Neural crest cell (in vitro differentiated cells): Measurements from ENCODE around the gene CCR2. TPM values are rescaled to one million over a fixed set of nuclear protein-coding genes. Genes with fewer than 3 reads are reported as not detected.
A peak's percentile ranks its signal among the peaks of the same experiment; 100 is the strongest.

ENCODE experiments used
- DNase-seq: peaks from one replicate; pipeline ENCODE4 v3.0.0; 2021; ENCODE audit warnings: low read depth, mixed read lengths, low spot score
- H3K27ac Mint-ChIP-seq: one replicate; pipeline ENCODE4 v1.8.0; 2021; ENCODE audit warnings: mild to moderate bottlenecking, mixed read lengths; ENCODE audit not compliant: unreplicated experiment
- H3K27me3 Mint-ChIP-seq: 2 replicates; pipeline ENCODE4 v1.8.0; 2021; ENCODE audit warnings: low read depth, mild to moderate bottlenecking, mixed read lengths
- H3K36me3 Mint-ChIP-seq: 2 replicates; pipeline ENCODE4 v1.8.0; 2021; ENCODE audit warnings: low read depth, mild to moderate bottlenecking, mixed read lengths
- H3K4me1 Mint-ChIP-seq: 2 replicates; pipeline ENCODE4 v1.8.0; 2021; ENCODE audit warnings: mixed read lengths
- H3K4me3 Mint-ChIP-seq: one replicate; pipeline ENCODE4 v1.8.0; 2021; ENCODE audit warnings: mild to moderate bottlenecking, mixed read lengths
- H3K9me3 Mint-ChIP-seq: 2 replicates; pipeline ENCODE4 v1.8.0; 2021; ENCODE audit warnings: mixed read lengths
- total RNA-seq: library from RNA; stranded (reverse); gene quantifications from 2 replicates; pipeline ENCODE4 v1.2.1, GENCODE V29; 2021
- TF ChIP-seq, protein P1 (sequence below): fragments of 200-600 bp; sonication (generic); conservative IDR thresholded peaks from 2 replicates; pipeline ENCODE4 v1.5.0; 2021; ENCODE audit warnings: antibody characterized with exemption, mild to moderate bottlenecking

Gene CCR2
- total RNA-seq, 1 donor from 2014 or later, result not detected

DNA sequence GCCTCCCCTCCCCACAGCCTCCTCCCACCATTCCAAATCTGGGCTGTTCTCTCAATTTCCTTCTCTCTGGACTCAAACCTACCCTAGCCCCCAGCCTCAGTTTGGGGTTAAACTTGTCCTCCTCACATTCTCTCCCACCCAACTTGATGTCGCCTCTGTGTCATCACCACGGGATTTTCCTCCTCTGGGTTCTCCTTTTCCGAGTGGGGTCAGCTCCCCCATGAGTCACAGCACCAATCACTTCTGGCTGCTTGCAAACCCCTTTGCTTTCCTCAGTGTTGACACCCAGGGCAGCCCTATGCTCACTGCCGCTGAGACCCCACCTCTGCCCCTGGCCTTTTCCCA, 52.5 kb downstream of the CCR2 start:
- Mint-ChIP-seq H3K4me1 (peaks cover 5% of the 10 kb centered on the region), H3K36me3 (no peaks in the 10 kb centered on the region), H3K4me3 (no peak overlapping the region), H3K9me3 (peaks cover 2% of the 10 kb centered on the region), H3K27me3 (no peaks in the 10 kb centered on the region), H3K27ac (peak overlapping the region; percentile 71)
- TF ChIP-seq, protein P1, sequence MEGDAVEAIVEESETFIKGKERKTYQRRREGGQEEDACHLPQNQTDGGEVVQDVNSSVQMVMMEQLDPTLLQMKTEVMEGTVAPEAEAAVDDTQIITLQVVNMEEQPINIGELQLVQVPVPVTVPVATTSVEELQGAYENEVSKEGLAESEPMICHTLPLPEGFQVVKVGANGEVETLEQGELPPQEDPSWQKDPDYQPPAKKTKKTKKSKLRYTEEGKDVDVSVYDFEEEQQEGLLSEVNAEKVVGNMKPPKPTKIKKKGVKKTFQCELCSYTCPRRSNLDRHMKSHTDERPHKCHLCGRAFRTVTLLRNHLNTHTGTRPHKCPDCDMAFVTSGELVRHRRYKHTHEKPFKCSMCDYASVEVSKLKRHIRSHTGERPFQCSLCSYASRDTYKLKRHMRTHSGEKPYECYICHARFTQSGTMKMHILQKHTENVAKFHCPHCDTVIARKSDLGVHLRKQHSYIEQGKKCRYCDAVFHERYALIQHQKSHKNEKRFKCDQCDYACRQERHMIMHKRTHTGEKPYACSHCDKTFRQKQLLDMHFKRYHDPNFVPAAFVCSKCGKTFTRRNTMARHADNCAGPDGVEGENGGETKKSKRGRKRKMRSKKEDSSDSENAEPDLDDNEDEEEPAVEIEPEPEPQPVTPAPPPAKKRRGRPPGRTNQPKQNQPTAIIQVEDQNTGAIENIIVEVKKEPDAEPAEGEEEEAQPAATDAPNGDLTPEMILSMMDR, result no peak
- DNase-seq, result no peak

DNA sequence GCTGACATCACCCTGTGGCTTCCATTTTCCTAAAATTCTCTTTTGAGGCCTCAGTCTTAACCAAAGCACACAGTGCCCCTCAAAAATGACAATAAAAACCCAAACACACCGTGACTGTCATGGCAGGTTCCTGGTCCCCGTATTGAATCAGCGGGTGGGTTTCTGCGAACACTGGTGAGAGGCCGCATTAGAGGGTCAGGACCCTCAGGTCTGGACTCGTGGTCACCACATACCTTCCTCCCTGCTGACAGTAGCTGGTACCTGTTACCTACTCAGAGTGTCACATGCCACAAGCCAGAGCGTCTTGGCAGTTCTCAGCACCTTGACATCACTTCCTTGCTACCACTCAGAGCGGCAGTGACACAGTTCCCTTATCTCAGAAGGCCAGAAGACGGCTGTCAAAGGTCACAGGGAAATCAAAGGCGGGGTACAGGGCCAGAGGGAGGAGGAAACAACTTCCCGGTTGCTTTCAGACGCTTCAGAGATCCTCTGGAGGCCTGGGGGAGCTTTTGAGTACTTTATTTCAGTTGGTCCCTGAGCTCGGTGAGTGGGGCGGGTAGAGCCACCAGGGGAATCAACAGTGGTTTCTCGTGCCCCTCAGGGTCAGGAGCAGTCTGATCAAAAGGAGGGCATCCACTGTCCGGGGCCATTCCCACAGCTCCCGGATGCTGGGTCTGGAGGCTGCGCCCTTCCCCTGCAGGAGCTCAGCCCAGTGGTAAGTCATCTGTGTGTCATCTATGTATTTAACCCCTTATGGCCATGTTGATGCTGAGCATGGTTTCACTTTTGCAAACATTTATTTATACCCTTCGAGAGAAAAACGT, 53.1 kb downstream of the CCR2 start, which contains the start of the genes CCR5AS and CCRL2:
Gene CCR5AS (minus strand): TSS at position 279 of the 824 bp plus-strand sequence.
Gene CCRL2 (plus strand): TSS at position 472 of the 824 bp plus-strand sequence. CDS start 821 bp downstream, outside the sequence.
- H3K36me3 Mint-ChIP-seq, result no peaks in the 10 kb centered on the region
- peak within 1 kb of the TSS; percentile 82 for H3K27ac Mint-ChIP-seq

DNA sequence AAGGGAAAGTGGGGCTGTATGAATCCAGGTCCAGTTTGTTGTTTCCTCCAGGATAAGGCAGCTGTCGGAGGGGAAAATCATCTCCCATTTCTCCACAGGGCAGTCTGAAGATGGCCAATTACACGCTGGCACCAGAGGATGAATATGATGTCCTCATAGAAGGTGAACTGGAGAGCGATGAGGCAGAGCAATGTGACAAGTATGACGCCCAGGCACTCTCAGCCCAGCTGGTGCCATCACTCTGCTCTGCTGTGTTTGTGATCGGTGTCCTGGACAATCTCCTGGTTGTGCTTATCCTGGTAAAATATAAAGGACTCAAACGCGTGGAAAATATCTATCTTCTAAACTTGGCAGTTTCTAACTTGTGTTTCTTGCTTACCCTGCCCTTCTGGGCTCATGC, 54.1 kb downstream of the CCR2 start:
- H3K27ac Mint-ChIP-seq, result no peak overlapping the region
- no peaks in the 10 kb centered on the region for H3K36me3 Mint-ChIP-seq
- TF ChIP-seq, protein P1, result no peak
- H3K4me1 Mint-ChIP-seq, result peaks cover 5% of the 10 kb centered on the region
- H3K27me3 Mint-ChIP-seq, result no peaks in the 10 kb centered on the region
- DNase-seq, result no peak
- H3K4me3 Mint-ChIP-seq, result no peak overlapping the region
- H3K9me3 Mint-ChIP-seq, result peaks cover under 1% of the 10 kb centered on the region

More for the DNA sequence above, 53.1 kb downstream of the CCR2 start, which contains the start of the genes CCR5AS and CCRL2:
- H3K9me3 Mint-ChIP-seq, result peaks cover 2% of the 10 kb centered on the region
- H3K4me3 Mint-ChIP-seq, result no peak within 1 kb of the TSS
- peaks cover 5% of the 10 kb centered on the region for H3K4me1 Mint-ChIP-seq
- no peak for DNase-seq
- H3K27me3 Mint-ChIP-seq, result no peaks in the 10 kb centered on the region
- TF ChIP-seq, protein P1, result no peak

DNA sequence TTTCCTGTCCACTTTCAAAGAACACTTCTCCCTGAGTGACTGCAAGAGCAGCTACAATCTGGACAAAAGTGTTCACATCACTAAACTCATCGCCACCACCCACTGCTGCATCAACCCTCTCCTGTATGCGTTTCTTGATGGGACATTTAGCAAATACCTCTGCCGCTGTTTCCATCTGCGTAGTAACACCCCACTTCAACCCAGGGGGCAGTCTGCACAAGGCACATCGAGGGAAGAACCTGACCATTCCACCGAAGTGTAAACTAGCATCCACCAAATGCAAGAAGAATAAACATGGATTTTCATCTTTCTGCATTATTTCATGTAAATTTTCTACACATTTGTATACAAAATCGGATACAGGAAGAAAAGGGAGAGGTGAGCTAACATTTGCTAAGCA, 54.9 kb downstream of the CCR2 start:
- no peak for DNase-seq
- Mint-ChIP-seq H3K36me3 (no peaks in the 10 kb centered on the region), H3K27me3 (no peaks in the 10 kb centered on the region), H3K4me3 (no peak overlapping the region), H3K27ac (no peak overlapping the region), H3K9me3 (no peaks in the 10 kb centered on the region), H3K4me1 (peaks cover 5% of the 10 kb centered on the region)
- TF ChIP-seq, protein P1, result no peak

DNA sequence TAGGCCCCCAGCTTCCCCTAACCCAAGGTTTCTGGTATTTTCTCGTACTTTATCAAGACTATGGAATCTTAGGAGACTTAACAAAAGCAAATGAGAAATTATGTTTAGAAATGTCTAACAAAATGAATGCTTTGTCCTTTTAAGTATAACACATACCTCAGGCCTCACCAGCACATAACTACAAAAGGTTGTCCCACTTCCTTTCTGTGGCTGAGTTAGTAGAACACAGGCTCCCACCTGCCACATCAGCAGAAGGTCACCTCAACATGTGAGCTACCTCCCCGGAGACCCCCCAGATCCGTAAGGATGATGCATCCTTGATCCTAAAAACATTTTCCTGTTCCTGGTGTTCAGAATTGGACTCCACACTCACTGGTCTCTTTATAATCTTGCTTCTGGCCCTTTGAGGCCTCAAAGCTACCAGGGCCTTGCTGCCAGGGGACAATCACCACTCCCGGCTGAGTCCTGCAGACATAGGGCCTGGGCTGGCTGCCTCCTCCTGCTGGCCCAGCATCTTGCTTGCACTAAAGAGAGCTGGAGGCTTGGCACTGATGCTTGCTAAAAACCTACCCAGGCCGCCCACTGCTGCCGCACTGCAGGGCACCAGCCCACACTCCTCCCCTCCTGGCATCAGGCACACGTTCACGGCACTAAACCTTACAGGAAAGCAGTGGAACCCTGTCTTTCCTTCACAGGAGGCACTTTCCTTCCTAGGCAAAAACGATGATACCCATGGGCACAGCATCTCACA, 56.0 kb downstream of the CCR2 start:
- Mint-ChIP-seq H3K27me3 (no peaks in the 10 kb centered on the region), H3K4me3 (no peak overlapping the region), H3K4me1 (peaks cover 5% of the 10 kb centered on the region), H3K9me3 (no peaks in the 10 kb centered on the region), H3K27ac (no peak overlapping the region), H3K36me3 (no peaks in the 10 kb centered on the region)
- no peak for DNase-seq
- TF ChIP-seq, protein P1, result no peak

Other genes starting within 250 kb of the CCR2 start
- 0.12 TPM in 1 of 2 replicates, not detected in the other for gene CCR1, start 145.8 kb upstream of the CCR2 start, total RNA-seq
- not detected in 2 replicates for gene CCR3, start 111.7 kb upstream of the CCR2 start, total RNA-seq
- gene CCR5, start 16.8 kb downstream of the CCR2 start, total RNA-seq, result not detected in 2 replicates
- gene CCRL2, start 53.1 kb downstream of the CCR2 start, total RNA-seq, result not detected in 2 replicates
- gene LTF, start 110.8 kb downstream of the CCR2 start, total RNA-seq, result not detected in 2 replicates
- gene RTP3, start 143.9 kb downstream of the CCR2 start, total RNA-seq, result not detected in 2 replicates
- gene LRRC2, start 212.2 kb downstream of the CCR2 start, total RNA-seq, result 0.12 TPM in 1 of 2 replicates, not detected in the other